Right atrium auricular region (tissue), 2 donors: ENCODE data around the gene TAOK1. TPM values are rescaled to one million over a fixed set of nuclear protein-coding genes. Genes with fewer than 3 reads are reported as not detected.

ENCODE experiments used
- DNase-seq: peaks from one replicate; pipeline ENCODE4 v3.0.0-alpha.2; 2019; ENCODE audit warnings: low spot score
- H3K27ac ChIP-seq, 2 donors: fragments of 200-600 bp; sonication (generic); 1 replicate in 1 of 2; 2 replicates in 1 of 2; pipeline ENCODE4 v1.5.1; 2016 to 2019
- H3K27me3 ChIP-seq, 2 donors: fragments of 200-600 bp; sonication (generic); one replicate each; pipeline versions ENCODE4 v1.5.1 to v1.6.0; 2017 to 2019
- H3K36me3 ChIP-seq: fragments of 200-600 bp; sonication (generic); one replicate; pipeline ENCODE4 v1.5.1; 2016
- H3K4me1 ChIP-seq, 2 donors: fragments of 200-600 bp; sonication (generic); one replicate each; pipeline versions ENCODE4 v1.5.1 to v1.6.0; 2017 to 2019
- H3K4me3 ChIP-seq, 2 donors: fragments of 200-600 bp; sonication (generic); 1 replicate in 1 of 2; 2 replicates in 1 of 2; pipeline ENCODE4 v1.5.1; 2017 to 2019; ENCODE audit warnings: mild to moderate bottlenecking in 1 of 2, moderate library complexity in 1 of 2
- H3K9me3 ChIP-seq, 2 donors: fragments of 200-600 bp; sonication (generic); one replicate each; pipeline ENCODE4 v1.5.1; 2019
- total RNA-seq, 2 donors: library from RNA; depleted of rRNA; stranded (reverse); fragments of >200 nt; gene quantifications; one replicate each; pipeline ENCODE4 v1.1.0, GENCODE V29; 2016
- TF ChIP-seq, protein P1 (sequence below), 2 donors: fragments of 200-600 bp; sonication (generic); IDR thresholded peaks; one replicate each; pipeline ENCODE4 v1.5.1; 2019; ENCODE audit warnings: antibody characterized with exemption in 2 of 2

Gene TAOK1
- total RNA-seq, 2 donors from 2014 or later = 42.9 to 45.1 TPM

DNA sequence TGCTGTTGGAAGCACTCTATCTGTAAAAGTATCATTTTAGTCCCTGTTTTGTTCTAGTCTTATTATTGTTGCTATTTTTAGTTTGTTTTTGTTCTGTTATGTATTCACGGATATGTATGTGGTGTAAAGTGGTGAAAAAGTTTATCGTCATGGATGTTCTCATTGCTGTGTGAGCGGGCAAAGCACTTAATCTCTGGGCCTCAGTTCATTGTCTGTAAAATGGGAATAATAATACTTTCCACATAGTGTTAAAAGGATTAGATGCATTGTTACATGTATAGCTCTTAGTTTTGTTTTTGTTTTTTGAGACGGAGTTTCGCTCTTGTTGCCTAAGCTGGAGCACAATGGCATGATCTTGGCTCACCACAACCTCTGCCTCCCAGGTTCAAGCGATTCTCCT, 19.8 kb downstream of the TAOK1 start:
- peaks cover 4% of the 10 kb centered on the region for H3K36me3 ChIP-seq
- no peak overlapping the region for H3K4me3 ChIP-seq
- TF ChIP-seq, protein P1, sequence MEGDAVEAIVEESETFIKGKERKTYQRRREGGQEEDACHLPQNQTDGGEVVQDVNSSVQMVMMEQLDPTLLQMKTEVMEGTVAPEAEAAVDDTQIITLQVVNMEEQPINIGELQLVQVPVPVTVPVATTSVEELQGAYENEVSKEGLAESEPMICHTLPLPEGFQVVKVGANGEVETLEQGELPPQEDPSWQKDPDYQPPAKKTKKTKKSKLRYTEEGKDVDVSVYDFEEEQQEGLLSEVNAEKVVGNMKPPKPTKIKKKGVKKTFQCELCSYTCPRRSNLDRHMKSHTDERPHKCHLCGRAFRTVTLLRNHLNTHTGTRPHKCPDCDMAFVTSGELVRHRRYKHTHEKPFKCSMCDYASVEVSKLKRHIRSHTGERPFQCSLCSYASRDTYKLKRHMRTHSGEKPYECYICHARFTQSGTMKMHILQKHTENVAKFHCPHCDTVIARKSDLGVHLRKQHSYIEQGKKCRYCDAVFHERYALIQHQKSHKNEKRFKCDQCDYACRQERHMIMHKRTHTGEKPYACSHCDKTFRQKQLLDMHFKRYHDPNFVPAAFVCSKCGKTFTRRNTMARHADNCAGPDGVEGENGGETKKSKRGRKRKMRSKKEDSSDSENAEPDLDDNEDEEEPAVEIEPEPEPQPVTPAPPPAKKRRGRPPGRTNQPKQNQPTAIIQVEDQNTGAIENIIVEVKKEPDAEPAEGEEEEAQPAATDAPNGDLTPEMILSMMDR (IDR thresholded peaks at IDR 0.05) = no peak
- no peaks in the 10 kb centered on the region for H3K27me3 ChIP-seq
- H3K4me1 ChIP-seq = peaks cover 0 to 22% of the 10 kb centered on the region in 2 donors
- DNase-seq = no peak
- no peaks in the 10 kb centered on the region for H3K9me3 ChIP-seq
- H3K27ac ChIP-seq = no peak overlapping the region

DNA sequence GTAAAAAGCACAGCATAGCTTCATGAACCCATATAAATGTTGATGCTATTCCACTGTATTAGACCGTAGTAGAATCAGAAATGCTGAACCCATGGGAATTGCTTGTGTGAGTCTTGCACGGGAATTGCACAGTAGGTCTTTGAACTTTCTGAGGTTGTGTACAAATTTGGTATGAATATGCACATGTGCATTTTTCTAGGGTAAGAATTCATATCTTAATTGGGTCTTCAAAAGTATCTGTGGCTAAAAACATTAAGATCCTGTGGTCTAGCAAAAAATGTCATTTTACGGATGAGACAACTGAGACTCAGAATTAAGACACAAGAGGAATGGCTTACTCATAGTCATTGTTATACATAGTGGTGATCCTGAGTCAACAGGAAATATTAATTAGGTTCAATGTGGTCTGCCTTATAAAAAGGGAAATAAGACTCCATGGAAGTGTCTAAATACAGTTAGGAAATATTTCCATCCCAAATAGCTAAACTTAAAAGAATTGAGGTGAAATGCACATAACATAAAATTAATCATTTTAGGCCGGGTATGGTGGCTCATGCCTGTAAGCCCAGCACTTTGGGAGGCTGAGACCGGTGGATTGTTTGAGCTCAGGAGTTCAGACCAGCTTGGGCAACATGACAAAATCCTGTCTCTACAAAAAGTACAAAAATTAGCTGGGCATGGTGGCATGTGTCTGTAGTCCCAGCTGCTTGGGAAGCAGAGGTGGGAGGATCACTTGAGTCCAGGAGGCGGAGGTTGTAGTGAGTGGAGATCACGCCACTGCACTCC, 22.8 kb downstream of the TAOK1 start:
- Histone ChIP-seq H3K36me3 (no peaks in the 10 kb centered on the region), H3K27ac (no peak overlapping the region), H3K9me3 (no peaks in the 10 kb centered on the region), H3K27me3 (no peaks in the 10 kb centered on the region), H3K4me1 (peaks cover 0 to 22% of the 10 kb centered on the region in 2 donors), H3K4me3 (no peak overlapping the region)
- TF ChIP-seq, protein P1 (IDR thresholded peaks at IDR 0.05) = no peak
- no peak for DNase-seq

DNA sequence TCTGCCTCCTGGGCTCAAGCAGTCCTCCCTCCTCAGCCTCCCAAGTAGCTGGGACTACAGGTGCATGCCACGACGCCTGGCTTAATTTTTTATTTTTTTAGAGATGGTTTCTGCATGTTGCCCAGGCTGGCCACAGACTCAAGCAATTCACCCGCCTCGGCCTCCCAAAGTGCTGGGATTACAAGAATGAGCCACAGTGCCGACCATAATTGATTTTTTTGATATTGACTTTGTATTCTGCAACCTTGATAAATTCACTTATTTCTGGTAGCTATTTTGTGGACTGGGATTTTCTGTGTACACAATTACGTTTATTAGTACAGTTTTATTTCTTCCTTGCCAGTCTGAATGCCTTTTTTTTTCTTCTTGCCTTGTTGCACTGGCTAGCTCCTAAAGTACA, 30.0 kb downstream of the TAOK1 start:
- no peak overlapping the region for H3K27ac ChIP-seq
- H3K4me1 ChIP-seq = peaks cover 0 to 4% of the 10 kb centered on the region in 2 donors
- DNase-seq = no peak

DNA sequence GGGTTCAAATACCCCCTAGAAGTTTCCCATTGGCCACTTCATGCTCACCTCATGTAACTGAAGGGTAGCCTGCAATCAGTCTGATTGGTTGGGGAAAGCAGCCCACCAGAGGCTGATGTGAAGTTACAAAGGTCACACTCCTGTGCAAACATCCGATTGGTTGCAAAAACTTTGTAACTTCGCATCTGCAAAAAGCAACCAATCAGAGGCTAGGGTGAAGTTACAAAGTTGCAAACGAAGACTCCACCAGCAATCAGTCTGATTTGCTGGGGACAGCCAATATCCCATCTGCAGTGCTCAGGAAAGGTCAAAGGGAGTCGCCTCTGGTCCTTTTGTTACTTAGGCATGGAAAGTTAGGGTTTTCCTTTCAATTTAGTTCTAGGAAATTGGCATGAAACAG, 40.1 kb downstream of the TAOK1 start:
- Histone ChIP-seq H3K9me3 (no peaks in the 10 kb centered on the region), H3K4me3 (no peak overlapping the region), H3K27ac (no peak overlapping the region), H3K36me3 (no peaks in the 10 kb centered on the region), H3K4me1 (peaks cover 0 to 19% of the 10 kb centered on the region in 2 donors), H3K27me3 (no peaks in the 10 kb centered on the region)
- no peak for DNase-seq
- TF ChIP-seq, protein P1 (IDR thresholded peaks at IDR 0.05) = no peak

More for the DNA sequence above, 30.0 kb downstream of the TAOK1 start:
- H3K27me3 ChIP-seq = no peaks in the 10 kb centered on the region
- no peaks in the 10 kb centered on the region for H3K36me3 ChIP-seq
- TF ChIP-seq, protein P1 (IDR thresholded peaks at IDR 0.05) = no peak
- H3K4me3 ChIP-seq = no peak overlapping the region
- H3K9me3 ChIP-seq = no peaks in the 10 kb centered on the region

DNA sequence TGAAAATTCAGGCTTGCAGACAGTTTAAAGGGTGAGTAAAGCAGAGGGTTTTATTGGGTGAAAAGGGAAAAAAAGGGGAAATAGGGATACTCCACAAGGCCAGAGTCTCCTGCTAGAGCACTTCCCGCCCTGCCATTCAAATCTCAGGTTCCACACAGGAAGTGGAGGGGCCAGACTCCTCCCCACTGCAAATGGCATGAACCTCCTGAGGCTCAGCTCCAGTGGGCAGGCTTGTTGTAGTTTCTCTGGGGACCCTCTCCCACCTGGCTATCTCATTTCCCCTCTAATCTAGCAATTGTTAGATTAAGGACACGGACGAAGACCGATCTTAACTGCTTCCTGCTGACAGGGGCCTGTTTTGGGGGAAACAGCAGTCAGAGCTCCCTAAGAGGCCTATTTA, 43.4 kb downstream of the TAOK1 start:
- no peaks in the 10 kb centered on the region for H3K27me3 ChIP-seq
- TF ChIP-seq, protein P1 (IDR thresholded peaks at IDR 0.05) = no peak
- H3K4me3 ChIP-seq = no peak overlapping the region
- H3K27ac ChIP-seq = no peak overlapping the region
- DNase-seq = no peak
- no peaks in the 10 kb centered on the region for H3K36me3 ChIP-seq
- no peaks in the 10 kb centered on the region for H3K9me3 ChIP-seq
- H3K4me1 ChIP-seq = peaks cover 0 to 18% of the 10 kb centered on the region in 2 donors

DNA sequence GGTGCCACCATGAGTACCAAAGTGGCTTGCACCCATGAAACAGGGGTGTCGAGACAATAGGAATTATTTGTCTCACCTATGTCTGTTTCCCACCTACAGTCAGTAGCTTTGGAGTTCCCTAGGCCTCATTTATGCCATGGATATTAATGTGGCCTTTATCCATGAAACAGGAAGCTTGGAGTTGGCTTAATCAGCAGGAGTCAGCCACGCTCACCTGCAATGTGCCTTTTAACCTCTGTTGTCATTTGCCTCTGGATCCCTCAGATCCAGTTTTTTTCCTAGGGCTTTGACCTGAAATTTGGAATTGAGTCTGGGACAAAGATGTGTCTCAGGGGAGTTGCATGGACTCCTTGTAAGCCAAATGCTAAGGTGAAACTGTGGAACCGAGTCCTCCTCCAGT, 44.4 kb downstream of the TAOK1 start:
- H3K27me3 ChIP-seq = no peaks in the 10 kb centered on the region
- no peak overlapping the region for H3K4me3 ChIP-seq
- no peaks in the 10 kb centered on the region for H3K9me3 ChIP-seq
- no peaks in the 10 kb centered on the region for H3K36me3 ChIP-seq
- TF ChIP-seq, protein P1 (IDR thresholded peaks at IDR 0.05) = no peak
- H3K4me1 ChIP-seq = peaks cover 0 to 18% of the 10 kb centered on the region in 2 donors
- DNase-seq = no peak
- no peak overlapping the region for H3K27ac ChIP-seq
